CD4-positive, alpha-beta T cell treated with Interleukin-17A for 1 hour (primary cell): ENCODE results near the gene TBRG4.

Experiments used
- DNase-seq: peaks from one replicate; pipeline ENCODE4 v3.0.0-alpha.2; 2020

TBRG4 gene

DNA sequence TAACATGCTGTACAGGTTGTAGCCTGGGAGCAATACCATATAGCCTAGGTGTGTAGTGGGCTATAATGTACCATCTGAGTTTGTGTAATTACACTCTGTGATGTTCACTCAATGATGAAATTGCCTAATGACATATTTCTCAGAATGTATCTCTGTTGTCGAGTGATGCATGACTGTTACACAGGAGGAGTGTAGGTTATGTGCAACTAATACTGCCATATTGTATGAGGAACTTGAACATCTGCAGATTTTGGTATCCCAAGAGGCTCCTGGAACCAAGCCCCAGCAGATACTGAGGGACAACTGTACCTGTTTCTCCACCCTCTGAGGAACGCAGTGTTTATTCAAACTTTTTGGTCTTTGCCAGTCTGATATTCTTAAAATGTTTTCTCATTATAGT is 61.3 kb downstream of the TBRG4 start:
- no peak for DNase-seq
